ENCODE measurements around the gene BMP8A.

Gene BMP8A

GRCh38 chr1:39488012-39488545 lies 3.4 kb upstream of the BMP8A start:
- no peak for DNase-seq
- TF ChIP-seq EZH2 (optimal IDR thresholded peaks at IDR 0.05; ENCODE audit: low read depth, low read length), result no peak
- no peak for TF ChIP-seq EZH2phosphoT487 (IDR thresholded peaks at IDR 0.05; ENCODE audit: low read length)
- no peak for TF ChIP-seq CTCF (IDR thresholded peaks at IDR 0.05; ENCODE audit: low read length)
- Histone ChIP-seq H4K20me1 (ENCODE audit: insufficient read depth, low read length) (no peaks in the 10 kb centered on the region), H3K79me2 (ENCODE audit: low read length) (peaks cover 21% of the 10 kb centered on the region), H3K36me3 (replicated peaks; ENCODE audit: insufficient read depth, low read length) (no peaks in the 10 kb centered on the region; the same call in 1 of the 2 replicates), H3K9ac (ENCODE audit: low read length) (no peak overlapping the region), H3K27ac (ENCODE audit: low read length) (no peak overlapping the region), H3K4me2 (ENCODE audit: low read depth, low read length) (no peak overlapping the region), H3K9me2 (replicated peaks; ENCODE audit: insufficient read depth, low read length) (no peaks in the 10 kb centered on the region), H3F3A (ENCODE audit: insufficient read depth, low read length) (peaks cover 22% of the 10 kb centered on the region), H3K4me3 (ENCODE audit: low read length) (no peak overlapping the region), H3K27me3 (replicated peaks; ENCODE audit: insufficient read depth, low read length) (no peaks in the 10 kb centered on the region), H3K4me1 (ENCODE audit: low read length) (peaks cover 15% of the 10 kb centered on the region; the same call in 1 of the 2 replicates), H3K9me3 (replicated peaks; ENCODE audit: insufficient read depth, low read length) (no peaks in the 10 kb centered on the region), H2AFZ (ENCODE audit: low read length) (no peak overlapping the region)

GRCh38 chr1:39488793-39489566 lies 2.5 kb upstream of the BMP8A start:
- peaks cover 30% of the 10 kb centered on the region for H3K79me2 ChIP-seq (ENCODE audit: low read length)
- no peaks in the 10 kb centered on the region for H3K27me3 ChIP-seq (replicated peaks; ENCODE audit: insufficient read depth, low read length)
- H3F3A ChIP-seq (ENCODE audit: insufficient read depth, low read length), result peaks cover 22% of the 10 kb centered on the region
- no peak overlapping the region for H2AFZ ChIP-seq (ENCODE audit: low read length)
- H3K9ac ChIP-seq (ENCODE audit: low read length), result no peak overlapping the region
- H3K4me2 ChIP-seq (ENCODE audit: low read depth, low read length), result no peak overlapping the region; the same call in 1 of the 2 replicates
- no peaks in the 10 kb centered on the region; the same call in 1 of the 2 replicates for H3K36me3 ChIP-seq (replicated peaks; ENCODE audit: insufficient read depth, low read length)
- DNase-seq, result no peak
- TF ChIP-seq EZH2 (optimal IDR thresholded peaks at IDR 0.05; ENCODE audit: low read depth, low read length) (no peak), CTCF (IDR thresholded peaks at IDR 0.05; ENCODE audit: low read length) (no peak), EZH2phosphoT487 (IDR thresholded peaks at IDR 0.05; ENCODE audit: low read length) (no peak)
- H3K9me2 ChIP-seq (replicated peaks; ENCODE audit: insufficient read depth, low read length), result no peaks in the 10 kb centered on the region
- no peaks in the 10 kb centered on the region for H3K9me3 ChIP-seq (replicated peaks; ENCODE audit: insufficient read depth, low read length)
- H3K27ac ChIP-seq (ENCODE audit: low read length), result no peak overlapping the region; the same call in 1 of the 2 replicates
- no peaks in the 10 kb centered on the region for H4K20me1 ChIP-seq (ENCODE audit: insufficient read depth, low read length)
- H3K4me3 ChIP-seq (ENCODE audit: low read length), result no peak overlapping the region
- peaks cover 17% of the 10 kb centered on the region; the same call in 1 of the 2 replicates for H3K4me1 ChIP-seq (ENCODE audit: low read length)

GRCh38 chr1:39489567-39490239 lies 1.7 kb upstream of the BMP8A start:
- Histone ChIP-seq H4K20me1 (ENCODE audit: insufficient read depth, low read length) (no peaks in the 10 kb centered on the region), H3F3A (ENCODE audit: insufficient read depth, low read length) (peaks cover 22% of the 10 kb centered on the region), H3K9ac (ENCODE audit: low read length) (no peak overlapping the region), H2AFZ (ENCODE audit: low read length) (no peak overlapping the region), H3K79me2 (ENCODE audit: low read length) (peaks cover 37% of the 10 kb centered on the region), H3K27me3 (replicated peaks; ENCODE audit: insufficient read depth, low read length) (no peaks in the 10 kb centered on the region), H3K4me2 (ENCODE audit: low read depth, low read length) (peak overlapping the region; percentile 85; the same call in 1 of the 2 replicates), H3K4me1 (ENCODE audit: low read length) (peaks cover 17% of the 10 kb centered on the region; the same call in 1 of the 2 replicates), H3K9me3 (replicated peaks; ENCODE audit: insufficient read depth, low read length) (no peaks in the 10 kb centered on the region), H3K27ac (ENCODE audit: low read length) (no peak overlapping the region; the same call in 1 of the 2 replicates), H3K9me2 (replicated peaks; ENCODE audit: insufficient read depth, low read length) (no peaks in the 10 kb centered on the region), H3K4me3 (ENCODE audit: low read length) (no peak overlapping the region), H3K36me3 (replicated peaks; ENCODE audit: insufficient read depth, low read length) (no peaks in the 10 kb centered on the region; the same call in 1 of the 2 replicates)
- TF ChIP-seq EZH2phosphoT487 (IDR thresholded peaks at IDR 0.05; ENCODE audit: low read length) (no peak), EZH2 (optimal IDR thresholded peaks at IDR 0.05; ENCODE audit: low read depth, low read length) (no peak), CTCF (IDR thresholded peaks at IDR 0.05; ENCODE audit: low read length) (no peak)
- DNase-seq, result no peak
